CD4-positive, alpha-beta T cell treated with Interleukin-21 for 1 hour (primary cell): ENCODE data around the gene UGT1A10.
"Not testable (repeated sequence)": the region's sequence is repeated elsewhere in the genome, so short reads cannot be mapped to it uniquely, and the experiment has no call there.

Experiments used
- DNase-seq: peaks from one replicate; pipeline ENCODE4 v3.0.0-alpha.2; 2020

Gene UGT1A10

DNA sequence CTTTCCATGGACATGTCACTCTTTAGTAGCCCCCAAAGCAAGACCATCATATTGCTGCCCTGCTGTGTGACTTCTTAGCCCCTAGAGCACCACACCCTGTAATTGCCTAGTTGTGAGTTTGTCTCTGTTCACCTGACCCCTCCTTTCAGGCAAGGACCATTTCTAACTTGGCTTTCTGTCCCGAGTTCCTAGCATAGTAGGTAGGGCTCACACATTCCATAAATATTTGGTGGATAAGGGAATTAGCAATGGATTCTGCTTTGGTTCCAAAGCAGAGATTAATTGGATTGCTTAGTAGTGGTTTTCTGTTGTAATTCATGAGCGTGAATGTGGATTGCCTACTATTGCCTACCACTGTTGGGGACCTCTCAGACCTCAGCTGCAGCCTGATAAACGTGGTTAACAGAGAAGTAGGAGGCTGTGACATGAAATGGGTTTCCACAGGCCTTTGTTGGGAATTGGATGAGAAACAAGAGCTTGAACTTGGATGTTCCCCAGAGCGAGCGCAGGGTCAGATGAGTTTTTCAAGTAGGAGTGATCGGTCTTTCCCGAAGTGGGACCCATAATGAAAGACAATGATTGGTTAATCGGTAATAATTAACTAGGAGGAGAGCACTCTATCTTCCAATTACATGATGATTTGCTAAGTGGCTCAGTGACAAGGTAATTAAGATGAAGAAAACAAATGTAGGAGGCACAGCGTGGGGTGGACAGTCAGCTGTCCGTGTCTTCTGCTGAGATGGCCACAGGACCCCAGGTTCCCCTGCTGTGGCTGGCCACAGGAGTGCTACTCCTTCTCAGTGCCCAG lies 110.4 kb downstream of the UGT1A10 start:
- no peak for DNase-seq

GRCh38 chr2:233747283-233747544 lies 111.0 kb downstream of the UGT1A10 start:
- DNase-seq, result no peak

GRCh38 chr2:233750689-233751088 lies 114.4 kb downstream of the UGT1A10 start:
- DNase-seq, result not testable (repeated sequence)

DNA sequence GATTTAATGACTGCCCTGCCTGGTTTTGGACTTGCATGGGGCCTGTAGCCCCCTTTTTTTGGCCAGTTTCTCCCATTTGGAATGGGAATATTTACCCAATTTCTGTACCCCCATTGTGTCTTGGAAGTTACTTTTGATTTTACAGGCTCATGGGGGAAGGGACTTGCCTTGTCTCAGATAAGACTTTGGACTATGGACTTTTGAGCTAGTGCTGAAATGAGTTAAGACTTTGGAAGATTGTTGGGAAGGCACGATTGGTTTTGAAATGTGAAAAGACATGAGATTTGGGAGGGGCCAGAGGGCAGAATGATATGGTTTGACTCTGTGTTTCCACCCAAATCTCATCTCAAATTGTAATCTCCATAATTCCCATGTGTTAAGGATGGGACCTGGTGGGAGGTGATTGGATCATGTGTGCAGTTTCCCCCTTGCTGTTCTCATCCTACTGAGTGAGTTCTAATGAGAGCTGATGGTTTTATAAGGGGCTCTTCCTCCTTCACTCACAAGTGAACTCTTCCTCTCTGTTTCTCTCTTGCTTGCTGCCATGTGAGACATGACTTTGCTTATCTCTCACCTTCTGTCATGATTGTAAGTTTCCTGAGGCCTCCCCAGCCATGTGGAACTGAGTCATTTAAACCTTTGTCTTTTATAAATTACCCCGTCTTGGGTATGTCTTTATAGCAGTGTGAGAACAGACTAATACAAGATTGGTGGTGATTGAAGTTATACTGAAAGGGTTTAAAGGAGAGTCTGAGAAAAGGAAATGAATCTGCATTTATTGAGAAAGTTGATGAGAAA lies 115.2 kb downstream of the UGT1A10 start:
- not testable (repeated sequence) for DNase-seq

- DNase-seq, result no peak
Observed at GRCh38 chr2:233754872-233755611, 118.8 kb downstream of the UGT1A10 start.

GRCh38 chr2:233756429-233757081 lies 120.3 kb downstream of the UGT1A10 start:
- no peak for DNase-seq

DNA sequence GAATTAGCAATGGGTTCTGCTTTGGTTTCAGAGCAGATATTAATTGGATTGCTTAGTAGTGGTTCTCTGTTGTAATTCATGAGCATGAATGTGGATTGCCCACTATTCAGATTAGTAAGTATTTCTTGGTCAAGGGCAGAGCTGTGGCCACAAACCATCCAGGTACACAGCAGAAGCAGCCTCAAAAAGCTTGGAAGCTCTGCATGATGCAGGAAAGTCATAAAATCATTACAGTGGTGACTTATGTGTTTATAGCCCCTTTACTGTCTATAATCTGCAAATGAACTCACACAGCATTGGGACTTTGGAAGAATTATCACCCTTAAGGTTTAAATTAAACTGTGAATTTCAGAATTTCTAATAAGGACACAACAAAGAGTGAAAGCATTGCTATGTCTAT lies 121.9 kb downstream of the UGT1A10 start:
- DNase-seq, result no peak

DNA sequence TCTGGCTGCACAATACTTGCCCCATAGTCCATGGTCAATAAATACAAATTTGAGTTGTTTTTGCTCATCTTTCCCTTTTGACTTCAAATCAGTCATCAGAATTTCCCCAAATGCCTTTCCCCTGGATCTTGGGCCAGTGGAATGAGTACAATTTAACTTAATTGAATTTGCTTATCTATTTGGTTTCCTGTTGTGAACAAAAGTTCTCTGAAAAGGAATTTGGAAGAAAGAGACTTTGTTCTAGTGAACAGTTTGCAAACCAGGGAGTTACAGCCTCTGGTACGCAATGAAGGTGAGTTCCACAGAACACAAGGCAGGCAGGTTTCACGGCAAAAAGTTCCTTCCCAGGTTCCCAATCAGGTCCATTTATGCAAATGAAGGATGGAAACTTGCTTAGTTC lies 122.6 kb downstream of the UGT1A10 start:
- no peak for DNase-seq

- DNase-seq, result no peak
Observed at GRCh38 chr2:233760043-233760442, 123.8 kb downstream of the UGT1A10 start, which contains the start of gene UGT1A1. Gene UGT1A1, plus strand, starts transcription at chr2:233760270. Its CDS starts 18 bp downstream, at chr2:233760288.

- no peak for DNase-seq
Observed at GRCh38 chr2:233761040-233761769, 125.0 kb downstream of the UGT1A10 start.

- DNase-seq, result no peak
Observed at GRCh38 chr2:233764264-233764663, 128.0 kb downstream of the UGT1A10 start.

DNA sequence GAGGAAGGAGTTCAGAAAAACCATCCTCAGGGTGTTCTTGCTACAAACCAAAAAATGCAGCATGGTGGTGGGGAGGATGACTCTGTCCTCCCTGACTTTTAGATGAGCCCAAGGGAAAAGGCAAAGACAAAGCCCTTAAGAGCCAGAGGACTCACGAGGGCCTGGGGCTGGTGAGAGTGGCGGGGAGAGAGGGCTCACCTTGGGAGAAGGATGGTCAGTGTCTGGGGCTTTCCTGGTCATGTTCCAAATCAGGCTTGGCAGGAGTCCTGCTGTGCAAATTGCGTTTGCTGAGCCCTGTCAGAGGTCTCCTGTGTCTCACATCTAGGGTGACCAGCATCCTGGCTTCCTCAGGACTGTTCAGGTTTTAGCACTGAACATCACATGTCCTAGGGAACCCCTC lies 128.5 kb downstream of the UGT1A10 start:
- no peak for DNase-seq

- DNase-seq, result no peak
Observed at GRCh38 chr2:233766416-233766815, 130.2 kb downstream of the UGT1A10 start.

DNA sequence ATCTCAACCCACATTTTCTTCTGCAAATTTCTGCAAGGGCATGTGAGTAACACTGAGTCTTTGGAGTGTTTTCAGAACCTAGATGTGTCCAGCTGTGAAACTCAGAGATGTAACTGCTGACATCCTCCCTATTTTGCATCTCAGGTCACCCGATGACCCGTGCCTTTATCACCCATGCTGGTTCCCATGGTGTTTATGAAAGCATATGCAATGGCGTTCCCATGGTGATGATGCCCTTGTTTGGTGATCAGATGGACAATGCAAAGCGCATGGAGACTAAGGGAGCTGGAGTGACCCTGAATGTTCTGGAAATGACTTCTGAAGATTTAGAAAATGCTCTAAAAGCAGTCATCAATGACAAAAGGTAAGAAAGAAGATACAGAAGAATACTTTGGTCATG lies 131.8 kb downstream of the UGT1A10 start:
- no peak for DNase-seq

GRCh38 chr2:233769260-233769659 lies 133.0 kb downstream of the UGT1A10 start:
- no peak for DNase-seq

- no peak for DNase-seq
Observed at GRCh38 chr2:233772153-233772552, 135.9 kb downstream of the UGT1A10 start.

DNA sequence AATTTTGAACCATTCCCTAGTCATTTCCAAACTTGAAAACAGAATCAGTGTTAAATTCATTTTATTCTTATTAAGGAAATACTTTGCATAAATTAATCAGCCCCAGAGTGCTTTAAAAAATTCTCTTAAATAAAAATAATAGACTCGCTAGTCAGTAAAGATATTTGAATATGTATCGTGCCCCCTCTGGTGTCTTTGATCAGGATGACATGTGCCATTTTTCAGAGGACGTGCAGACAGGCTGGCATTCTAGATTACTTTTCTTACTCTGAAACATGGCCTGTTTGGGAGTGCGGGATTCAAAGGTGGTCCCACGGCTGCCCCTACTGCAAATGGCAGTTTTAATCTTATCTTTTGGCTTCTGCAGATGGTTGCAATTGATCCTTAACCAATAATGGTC lies 136.3 kb downstream of the UGT1A10 start:
- DNase-seq, result no peak

GRCh38 chr2:233773854-233774253 lies 137.6 kb downstream of the UGT1A10 start:
- no peak for DNase-seq

DNA sequence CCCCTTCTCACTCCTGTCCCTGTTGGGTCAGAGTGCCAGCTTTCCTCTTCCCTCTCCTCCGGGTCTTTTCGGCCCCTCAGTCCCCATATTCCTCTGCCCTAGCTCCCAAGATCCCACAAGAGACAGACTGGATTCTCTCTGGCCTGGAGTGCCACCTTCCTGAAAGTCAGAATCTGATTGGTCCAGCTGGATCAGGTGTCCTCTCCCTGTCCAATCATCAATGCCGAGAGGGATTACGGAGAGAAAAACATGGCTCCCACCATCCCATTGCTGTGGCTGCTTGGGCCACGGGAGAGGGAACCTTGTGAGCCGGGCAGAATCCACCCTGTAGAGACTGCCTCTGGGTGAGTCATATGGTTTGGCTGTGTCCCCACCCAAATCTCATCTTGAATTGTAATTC lies 139.2 kb downstream of the UGT1A10 start:
- DNase-seq, result no peak

DNA sequence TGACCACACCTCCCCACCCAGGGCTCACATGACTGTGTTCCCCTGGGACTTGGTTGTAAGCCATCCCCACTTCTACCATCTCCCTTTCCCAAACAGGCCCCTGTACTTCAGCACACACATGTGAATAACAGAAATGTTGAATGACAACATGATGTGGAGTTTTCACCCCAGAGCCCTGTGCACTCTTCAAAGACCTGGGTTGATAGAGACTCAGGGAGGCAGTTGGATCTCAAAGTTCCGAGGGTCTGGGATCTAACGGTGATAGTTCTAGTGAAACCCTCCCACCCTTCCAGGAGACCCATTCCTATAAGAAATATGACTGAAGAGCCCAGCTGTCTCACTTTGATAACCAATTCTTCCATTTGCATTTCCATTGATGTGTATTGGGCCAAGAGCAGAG lies 141.8 kb downstream of the UGT1A10 start, which contains the start of gene MROH2A:
TSS of gene MROH2A (plus strand) at position 301 of the 400 bp plus-strand sequence. CDS start 1,029 bp downstream, outside the sequence.
- no peak for DNase-seq

- no peak for DNase-seq
Observed at GRCh38 chr2:233779722-233780121, 143.5 kb downstream of the UGT1A10 start.

DNA sequence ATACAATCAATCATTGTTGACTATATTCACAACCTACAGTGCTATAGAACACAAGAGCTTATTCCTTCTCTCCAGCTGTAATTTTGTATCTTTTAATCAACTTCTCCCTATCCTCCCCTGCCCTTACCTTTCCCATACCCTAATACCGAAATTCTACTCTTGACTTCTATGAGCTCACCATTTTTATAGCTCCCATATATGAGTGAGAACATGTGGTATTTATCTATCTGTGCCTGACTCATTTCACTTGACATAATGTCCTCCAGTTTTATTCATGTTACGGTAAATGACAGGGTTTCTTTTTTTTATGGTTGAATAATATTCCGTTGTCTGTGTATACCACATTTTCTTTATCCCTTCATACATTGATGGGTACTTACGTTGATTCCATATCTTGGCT lies 144.5 kb downstream of the UGT1A10 start:
- DNase-seq, result no peak
